Spleen (tissue), 11 donors: Measurements from ENCODE around the gene STK33. TPM values are rescaled to one million over a fixed set of nuclear protein-coding genes. Genes with fewer than 3 reads are reported as not detected.

Experiments used
- DNase-seq: peaks from one replicate; pipeline ENCODE4 v3.0.0-alpha.2; 2020
- H3K27ac ChIP-seq, 8 donors: fragments of 200-600 bp; sonication (generic) in 7 of 8; 1 replicate in 4 of 8; 2 replicates in 4 of 8; pipeline versions ENCODE4 v1.5.0 to v1.8.0; 2016 to 2021; ENCODE audit warnings: inconsistent platforms in 4 of 8, mild to moderate bottlenecking in 4 of 8, moderate library complexity in 1 of 8
- H3K27me3 ChIP-seq, 7 donors: fragments of 200-600 bp; sonication (generic) in 6 of 7; replicated peaks in 1 of 7; 1 replicate in 4 of 7; 2 replicates in 3 of 7; pipeline versions ENCODE4 v1.5.0 to v1.8.0; 2016 to 2021; ENCODE audit warnings: inconsistent platforms in 3 of 7, mild to moderate bottlenecking in 1 of 7
- H3K36me3 ChIP-seq, 6 donors: fragments of 200-600 bp; sonication (generic) in 5 of 6; 1 replicate in 4 of 6; 2 replicates in 2 of 6; pipeline versions ENCODE4 v1.5.0 to v1.8.0; 2016 to 2021; ENCODE audit warnings: inconsistent platforms in 2 of 6
- H3K4me1 ChIP-seq, 6 donors: fragments of 200-600 bp; sonication (generic) in 5 of 6; 1 replicate in 3 of 6; 2 replicates in 3 of 6; pipeline versions ENCODE4 v1.5.0 to v1.8.0; 2016 to 2021; ENCODE audit warnings: inconsistent platforms in 3 of 6
- H3K4me3 ChIP-seq, 8 donors: fragments of 200-600 bp; sonication (generic) in 7 of 8; 1 replicate in 4 of 8; 2 replicates in 4 of 8; pipeline versions ENCODE4 v1.5.0 to v1.8.0; 2016 to 2021; ENCODE audit warnings: inconsistent platforms in 4 of 8, mild to moderate bottlenecking in 4 of 8, moderate library complexity in 2 of 8
- H3K9me3 ChIP-seq, 8 donors: fragments of 200-600 bp; sonication (generic) in 7 of 8; 1 replicate in 4 of 8; 2 replicates in 4 of 8; pipeline versions ENCODE4 v1.5.0 to v1.8.0; 2016 to 2021; ENCODE audit warnings: inconsistent platforms in 4 of 8
- POLR2A ChIP-seq, 3 donors: fragments of 450-650 bp; IDR thresholded peaks; one replicate each; pipeline ENCODE4 v1.5.1; 2017; ENCODE audit warnings: antibody characterized with exemption in 3 of 3, mild to moderate bottlenecking in 1 of 3
- POLR2AphosphoS5 ChIP-seq, 3 donors: sonication (generic); formaldehyde crosslinking; IDR thresholded peaks; one replicate each; pipeline ENCODE4 v1.5.1; 2017; ENCODE audit warnings: antibody characterized with exemption in 3 of 3
- whole genome bisulfite sequencing, 5 donors: extraction: QIAGEN DNeasy Blood & Tissue Kit in 3 of 5; methylation state at CpG; one replicate each; pipeline versions ENCODE4 v1.1.5 to v1.1.7; 2013 to 2018; 5-methylcytosine and 5-hydroxymethylcytosine counted together
- intact Hi-C: fragments of 100-400 bp; cut with DNase I; formaldehyde crosslinking; loops from one replicate; pipeline ENCODE4 v1.15.0; 2023; ENCODE audit warnings: low total_unique reads
- polyA plus RNA-seq, 3 donors: library from polyadenylated mRNA; stranded (reverse); fragments of 200-250 nt; gene quantifications; one replicate each; pipeline ENCODE4 v1.2.1, GENCODE V29; 2013
- total RNA-seq, 7 donors: library from RNA; depleted of rRNA in 3 of 7; stranded (reverse); fragments of >200 nt in 3 of 7; fragmentation: NEBNext Ultra II Directional in 4 of 7; extraction: Animal tissue kit (Norgen Biotek cat#: 25700) in 4 of 7; gene quantifications; one replicate each; pipeline versions ENCODE4 v1.1.0 to v1.2.1, GENCODE V29; 2016 to 2021
- TF ChIP-seq, protein P1 (sequence below), 11 experiments: fragments of 200-600 bp in 7 of 11; fragments of 450-650 bp in 4 of 11; sonication (generic) in 4 of 11; IDR thresholded peaks in 8 of 11; conservative IDR thresholded peaks in 3 of 11; 1 replicate in 7 of 11; 2 replicates in 4 of 11; pipeline versions ENCODE4 v1.4.0 to v1.8.0; 2016 to 2021; ENCODE audit warnings: antibody characterized with exemption in 11 of 11, inconsistent platforms in 4 of 11, mild to moderate bottlenecking in 1 of 11
- donor health status: healthy with polysubstance abuse.
- donor health status: DM: no; HTN: no; CAD: no; lungs with moderate emphysema.
- donor health status: DM: no; HTN: no; CAD: no.
- donor health status: Bipolar disorder and iron deficiency.
- donor health status: healthy.
- donor health status: DM: no; HTN: no; CAD: no.
- donor health status: DM: yes; HTN: yes; CAD: no.

Gene STK33
- total and polyA plus RNA-seq, 10 donors, result 1.6 to 8.1 (median 3.8) TPM

DNA sequence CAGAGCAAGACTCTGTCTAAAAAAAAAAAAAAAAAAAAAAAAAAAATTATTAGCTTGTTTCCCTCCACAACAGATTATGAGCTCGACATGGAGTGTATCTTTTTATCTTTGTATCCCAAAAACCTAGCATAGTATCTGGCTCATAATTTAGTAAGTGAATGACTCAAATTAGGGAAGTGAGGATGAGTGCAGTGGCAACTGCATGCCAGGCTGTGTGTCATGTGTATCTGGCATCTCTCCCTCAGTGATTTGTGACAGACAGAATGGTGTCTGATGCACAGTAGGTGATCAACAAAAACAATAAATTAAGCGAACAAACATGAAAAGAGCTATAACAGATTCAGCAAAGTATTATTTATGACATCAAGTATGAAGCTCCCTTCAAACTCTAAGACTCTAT is 7.2 kb downstream of the STK33 start:
- Histone ChIP-seq H3K4me1 (no peaks in the 10 kb centered on the region), H3K27me3 (no peaks in the 10 kb centered on the region), H3K9me3 (peaks cover 0 to 4% (median 0%) of the 10 kb centered on the region in 8 donors), H3K27ac (no peak overlapping the region), H3K36me3 (no peaks in the 10 kb centered on the region), H3K4me3 (no peak overlapping the region)
- TF ChIP-seq, protein P1, sequence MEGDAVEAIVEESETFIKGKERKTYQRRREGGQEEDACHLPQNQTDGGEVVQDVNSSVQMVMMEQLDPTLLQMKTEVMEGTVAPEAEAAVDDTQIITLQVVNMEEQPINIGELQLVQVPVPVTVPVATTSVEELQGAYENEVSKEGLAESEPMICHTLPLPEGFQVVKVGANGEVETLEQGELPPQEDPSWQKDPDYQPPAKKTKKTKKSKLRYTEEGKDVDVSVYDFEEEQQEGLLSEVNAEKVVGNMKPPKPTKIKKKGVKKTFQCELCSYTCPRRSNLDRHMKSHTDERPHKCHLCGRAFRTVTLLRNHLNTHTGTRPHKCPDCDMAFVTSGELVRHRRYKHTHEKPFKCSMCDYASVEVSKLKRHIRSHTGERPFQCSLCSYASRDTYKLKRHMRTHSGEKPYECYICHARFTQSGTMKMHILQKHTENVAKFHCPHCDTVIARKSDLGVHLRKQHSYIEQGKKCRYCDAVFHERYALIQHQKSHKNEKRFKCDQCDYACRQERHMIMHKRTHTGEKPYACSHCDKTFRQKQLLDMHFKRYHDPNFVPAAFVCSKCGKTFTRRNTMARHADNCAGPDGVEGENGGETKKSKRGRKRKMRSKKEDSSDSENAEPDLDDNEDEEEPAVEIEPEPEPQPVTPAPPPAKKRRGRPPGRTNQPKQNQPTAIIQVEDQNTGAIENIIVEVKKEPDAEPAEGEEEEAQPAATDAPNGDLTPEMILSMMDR (IDR thresholded peaks at IDR 0.05 in 8 of 11, conservative IDR thresholded peaks at IDR 0.05 in 3 of 11), result no peak
- no peak for TF ChIP-seq POLR2AphosphoS5 (IDR thresholded peaks at IDR 0.05)
- TF ChIP-seq POLR2A (IDR thresholded peaks at IDR 0.05), result no peak
- intact Hi-C loops, result no loop called here
- DNase-seq, result no peak
- 71 to 89% (median 74%) methylated on average over 2 of the region's 2 CpGs for WGBS, 5 donors

- no peak for TF ChIP-seq POLR2AphosphoS5 (IDR thresholded peaks at IDR 0.05)
- TF ChIP-seq, protein P1 (IDR thresholded peaks at IDR 0.05 in 8 of 11, conservative IDR thresholded peaks at IDR 0.05 in 3 of 11), result no peak
- TF ChIP-seq POLR2A (IDR thresholded peaks at IDR 0.05), result no peak
- WGBS, 5 donors, result 75 to 100% (median 88%) methylated on average over 1 of the region's 1 CpG
- DNase-seq, result no peak
- H3K4me1 ChIP-seq, result no peaks in the 10 kb centered on the region
- no peaks in the 10 kb centered on the region for H3K27me3 ChIP-seq
- no peak overlapping the region for H3K4me3 ChIP-seq
- peaks cover 0 to 4% (median 0%) of the 10 kb centered on the region in 8 donors for H3K9me3 ChIP-seq
- H3K36me3 ChIP-seq, result no peaks in the 10 kb centered on the region
- no peak overlapping the region for H3K27ac ChIP-seq
- intact Hi-C loops, result no loop called here
Observed at GRCh38 chr11:8586184-8586583, 7.8 kb downstream of the STK33 start.

- Histone ChIP-seq H3K27ac (no peak overlapping the region), H3K27me3 (no peaks in the 10 kb centered on the region), H3K4me3 (no peak overlapping the region), H3K9me3 (peaks cover 0 to 4% (median 0%) of the 10 kb centered on the region in 8 donors), H3K4me1 (no peaks in the 10 kb centered on the region), H3K36me3 (no peaks in the 10 kb centered on the region)
- TF ChIP-seq, protein P1 (IDR thresholded peaks at IDR 0.05 in 8 of 11, conservative IDR thresholded peaks at IDR 0.05 in 3 of 11), result no peak
- TF ChIP-seq POLR2A (IDR thresholded peaks at IDR 0.05), result no peak
- TF ChIP-seq POLR2AphosphoS5 (IDR thresholded peaks at IDR 0.05), result no peak
- no peak for DNase-seq
- WGBS, 5 donors, result 45 to 73% (median 61%) methylated on average over 2 of the region's 2 CpGs
- intact Hi-C loops, result no loop called here
Observed at GRCh38 chr11:8584511-8584910, 9.5 kb downstream of the STK33 start.

GRCh38 chr11:8584082-8584481 is 9.9 kb downstream of the STK33 start:
- no peaks in the 10 kb centered on the region for H3K27me3 ChIP-seq
- no peak overlapping the region for H3K27ac ChIP-seq
- H3K9me3 ChIP-seq, result peaks cover 0 to 4% (median 0%) of the 10 kb centered on the region in 8 donors
- no peak for DNase-seq
- TF ChIP-seq POLR2A (IDR thresholded peaks at IDR 0.05), result no peak
- TF ChIP-seq, protein P1 (IDR thresholded peaks at IDR 0.05 in 8 of 11, conservative IDR thresholded peaks at IDR 0.05 in 3 of 11), result no peak
- TF ChIP-seq POLR2AphosphoS5 (IDR thresholded peaks at IDR 0.05), result no peak
- H3K4me1 ChIP-seq, result no peaks in the 10 kb centered on the region
- no peak overlapping the region for H3K4me3 ChIP-seq
- 63 to 89% (median 76%) methylated on average over 1 of the region's 1 CpG for WGBS, 5 donors
- H3K36me3 ChIP-seq, result no peaks in the 10 kb centered on the region
- intact Hi-C loops, result no loop called here
